DMS 273 (cell line): Measurements from ENCODE around the gene HOXD12.

Experiments
- DNase-seq: peaks from one replicate; lab custom pipeline; 2025; ENCODE audit not compliant: unreplicated experiment; lab: John Stamatoyannopoulos, UW

HOXD12 gene, protein sequence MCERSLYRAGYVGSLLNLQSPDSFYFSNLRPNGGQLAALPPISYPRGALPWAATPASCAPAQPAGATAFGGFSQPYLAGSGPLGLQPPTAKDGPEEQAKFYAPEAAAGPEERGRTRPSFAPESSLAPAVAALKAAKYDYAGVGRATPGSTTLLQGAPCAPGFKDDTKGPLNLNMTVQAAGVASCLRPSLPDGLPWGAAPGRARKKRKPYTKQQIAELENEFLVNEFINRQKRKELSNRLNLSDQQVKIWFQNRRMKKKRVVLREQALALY

DNA sequence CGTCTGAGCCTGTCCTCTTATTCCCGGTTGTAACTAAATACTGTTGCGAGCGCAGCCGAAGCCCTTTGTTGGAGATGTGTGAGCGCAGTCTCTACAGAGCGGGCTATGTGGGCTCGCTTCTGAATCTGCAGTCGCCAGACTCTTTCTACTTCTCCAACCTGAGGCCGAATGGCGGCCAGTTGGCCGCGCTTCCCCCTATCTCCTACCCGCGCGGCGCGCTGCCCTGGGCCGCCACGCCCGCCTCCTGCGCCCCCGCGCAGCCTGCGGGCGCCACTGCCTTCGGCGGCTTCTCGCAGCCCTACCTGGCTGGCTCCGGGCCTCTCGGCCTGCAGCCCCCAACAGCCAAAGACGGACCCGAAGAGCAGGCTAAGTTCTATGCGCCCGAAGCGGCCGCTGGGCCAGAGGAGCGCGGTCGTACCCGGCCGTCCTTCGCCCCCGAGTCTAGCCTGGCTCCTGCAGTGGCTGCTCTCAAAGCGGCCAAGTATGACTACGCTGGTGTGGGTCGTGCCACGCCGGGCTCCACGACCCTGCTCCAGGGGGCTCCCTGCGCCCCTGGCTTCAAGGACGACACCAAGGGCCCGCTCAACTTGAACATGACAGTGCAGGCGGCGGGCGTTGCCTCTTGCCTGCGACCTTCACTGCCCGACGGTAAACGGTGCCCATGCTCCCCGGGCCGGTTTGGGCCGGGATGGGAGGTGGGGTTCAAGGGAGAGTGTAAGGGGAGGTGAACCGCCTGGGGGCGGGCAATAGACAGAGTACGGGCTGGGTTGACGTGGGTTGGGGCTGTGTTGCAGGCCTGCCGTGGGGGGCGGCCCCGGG, at the start of gene HOXD12:
Gene HOXD12, plus strand, starts transcription at position 68 of the 819 bp plus-strand sequence. Its CDS starts 7 bp downstream, at position 75.
- DNase-seq = no peak

DNA sequence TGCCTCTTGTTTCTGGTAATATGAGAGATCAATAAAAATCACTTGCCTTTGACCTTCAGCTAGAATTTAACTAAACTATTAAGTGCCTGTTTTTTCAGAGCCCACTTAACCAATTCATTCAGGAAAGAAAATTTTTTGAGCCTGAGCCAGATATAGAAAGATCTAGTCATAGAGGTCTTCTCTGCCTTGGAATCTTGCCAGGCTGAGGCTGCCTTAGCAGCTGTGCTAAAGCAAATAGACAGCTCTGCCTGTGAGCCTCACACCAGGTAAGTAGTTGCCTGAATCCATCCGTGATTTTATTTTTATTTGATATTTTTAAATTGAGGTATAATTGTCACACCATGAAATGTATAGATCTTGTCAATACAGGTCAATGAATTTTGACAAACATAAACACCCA, 43.2 kb upstream of the HOXD12 start:
- peak; percentile 78 for DNase-seq

DNA sequence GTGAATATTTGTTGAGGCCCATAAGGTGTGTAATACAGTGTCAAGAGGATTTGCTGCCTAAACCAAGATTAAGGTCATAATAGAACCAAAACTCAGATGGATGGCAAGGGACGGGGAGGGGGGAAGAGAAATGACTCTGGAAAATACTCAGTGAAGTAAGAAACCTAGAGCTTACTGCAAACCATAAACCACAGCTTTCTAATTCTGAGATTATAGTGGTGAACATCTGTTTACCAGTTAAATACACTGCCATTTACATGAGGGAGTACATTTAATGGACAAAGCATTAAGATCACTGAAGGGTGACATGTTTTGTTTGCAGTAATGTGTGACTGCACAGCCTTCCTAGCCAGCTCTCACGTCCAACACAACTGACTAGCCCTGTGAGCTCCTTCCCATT, 35.6 kb upstream of the HOXD12 start:
- DNase-seq = peak; percentile 44

DNA sequence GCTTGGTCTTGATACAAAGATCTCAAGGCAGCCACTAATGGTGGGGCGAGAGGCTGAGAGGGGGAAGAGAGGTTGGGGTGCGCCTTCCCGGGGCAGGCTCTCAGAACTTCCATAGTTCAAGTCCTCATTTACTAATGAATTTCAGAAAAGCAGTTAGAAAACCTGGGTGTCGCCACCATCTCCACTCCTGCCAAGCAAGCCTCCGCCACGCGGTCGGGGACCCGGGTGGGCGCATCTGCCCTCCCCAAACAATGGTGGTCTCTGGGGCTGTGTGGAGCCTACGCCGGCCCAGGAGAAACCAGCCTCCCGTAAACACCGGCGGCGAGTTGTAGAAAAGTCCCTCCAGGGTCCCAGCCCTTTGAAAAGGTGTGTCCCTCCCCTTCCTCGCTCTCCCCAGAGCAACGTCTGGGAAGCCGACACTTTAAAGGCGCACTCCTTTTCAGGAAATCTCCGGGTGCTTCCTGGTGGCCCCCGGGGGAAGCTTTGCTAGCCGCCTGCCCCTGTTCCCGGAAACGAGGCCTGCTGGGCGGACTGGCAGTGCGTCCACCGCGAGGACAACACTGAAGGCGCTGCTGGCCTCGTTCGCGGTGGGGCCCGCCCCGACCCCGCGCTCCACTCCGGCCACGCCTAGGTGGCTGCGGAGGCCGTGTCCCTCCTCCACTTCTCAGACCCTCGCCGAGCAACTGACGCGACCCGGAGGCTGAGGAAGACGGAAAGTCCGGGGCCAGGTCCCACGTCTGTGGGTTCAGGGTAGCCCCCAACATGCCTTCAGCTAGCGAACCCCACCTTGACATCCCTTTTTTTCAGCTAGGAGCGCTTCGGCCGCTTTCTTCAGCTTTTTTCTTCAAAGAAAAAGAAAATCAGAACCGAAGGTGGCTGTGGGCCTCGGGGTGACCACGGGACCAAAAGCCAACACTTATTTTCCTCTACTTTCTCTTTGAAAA, 32.7 kb upstream of the HOXD12 start:
- no peak for DNase-seq

DNA sequence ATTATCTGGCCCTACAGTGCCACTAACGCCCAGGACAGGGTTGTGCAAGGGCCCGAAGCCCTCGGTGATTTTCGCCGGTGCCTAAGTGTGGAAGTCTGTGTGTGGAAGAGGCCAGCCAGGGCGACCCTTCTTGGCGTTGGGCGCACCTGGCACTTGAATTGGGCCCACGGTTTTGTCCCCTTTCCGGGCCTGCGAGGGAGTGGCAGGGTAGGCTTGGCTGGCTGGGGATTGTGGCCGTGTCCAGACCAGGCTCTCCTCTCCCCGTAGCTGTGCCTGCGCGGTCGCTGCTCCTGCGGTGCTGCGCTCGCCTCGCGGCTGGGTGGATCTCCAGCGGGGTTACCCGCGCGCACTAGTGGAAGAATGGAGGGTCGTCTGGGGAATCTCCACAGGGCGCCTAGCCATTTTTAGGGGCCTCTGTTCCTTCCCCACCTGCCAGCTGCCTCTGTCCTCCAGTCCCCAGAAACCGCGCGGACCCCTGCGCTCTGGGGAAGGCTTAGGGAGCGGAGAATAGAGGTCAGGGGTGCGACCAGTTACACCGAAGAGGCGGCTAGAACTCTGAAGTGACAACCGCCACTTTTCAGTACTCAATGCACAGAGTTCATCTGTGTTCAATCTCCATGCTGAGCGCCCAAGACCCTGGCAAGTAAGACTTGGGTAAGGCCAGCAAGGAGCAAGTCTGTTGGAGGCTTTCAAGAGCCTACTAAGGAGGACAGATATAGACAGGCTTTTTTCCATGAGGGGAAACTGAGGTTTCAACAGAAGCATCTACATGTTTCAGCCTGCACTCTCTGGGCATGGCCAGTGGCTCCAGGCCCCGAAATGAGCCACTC, 31.8 kb upstream of the HOXD12 start:
- DNase-seq = no peak

DNA sequence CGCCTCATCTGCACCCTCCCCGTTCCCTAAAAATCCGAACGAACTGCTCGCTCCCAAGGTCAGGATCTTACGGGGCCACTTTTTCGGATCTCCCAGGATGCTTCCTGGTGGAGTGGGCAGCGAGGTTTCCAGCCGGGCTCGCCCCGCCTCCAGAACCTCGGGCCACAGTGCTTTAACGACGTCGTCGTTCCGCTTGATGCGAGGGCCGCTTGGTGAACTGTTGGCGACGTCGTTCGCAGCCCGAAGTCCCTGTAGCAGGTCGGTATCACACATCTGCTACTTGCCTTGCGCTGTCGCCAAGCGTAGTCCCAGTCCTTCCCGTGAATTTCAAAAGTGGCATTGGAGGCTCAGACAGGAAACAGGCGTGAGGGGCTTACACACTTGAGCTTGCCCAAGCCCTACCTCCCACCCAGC, 31.2 kb upstream of the HOXD12 start:
- no peak for DNase-seq

DNA sequence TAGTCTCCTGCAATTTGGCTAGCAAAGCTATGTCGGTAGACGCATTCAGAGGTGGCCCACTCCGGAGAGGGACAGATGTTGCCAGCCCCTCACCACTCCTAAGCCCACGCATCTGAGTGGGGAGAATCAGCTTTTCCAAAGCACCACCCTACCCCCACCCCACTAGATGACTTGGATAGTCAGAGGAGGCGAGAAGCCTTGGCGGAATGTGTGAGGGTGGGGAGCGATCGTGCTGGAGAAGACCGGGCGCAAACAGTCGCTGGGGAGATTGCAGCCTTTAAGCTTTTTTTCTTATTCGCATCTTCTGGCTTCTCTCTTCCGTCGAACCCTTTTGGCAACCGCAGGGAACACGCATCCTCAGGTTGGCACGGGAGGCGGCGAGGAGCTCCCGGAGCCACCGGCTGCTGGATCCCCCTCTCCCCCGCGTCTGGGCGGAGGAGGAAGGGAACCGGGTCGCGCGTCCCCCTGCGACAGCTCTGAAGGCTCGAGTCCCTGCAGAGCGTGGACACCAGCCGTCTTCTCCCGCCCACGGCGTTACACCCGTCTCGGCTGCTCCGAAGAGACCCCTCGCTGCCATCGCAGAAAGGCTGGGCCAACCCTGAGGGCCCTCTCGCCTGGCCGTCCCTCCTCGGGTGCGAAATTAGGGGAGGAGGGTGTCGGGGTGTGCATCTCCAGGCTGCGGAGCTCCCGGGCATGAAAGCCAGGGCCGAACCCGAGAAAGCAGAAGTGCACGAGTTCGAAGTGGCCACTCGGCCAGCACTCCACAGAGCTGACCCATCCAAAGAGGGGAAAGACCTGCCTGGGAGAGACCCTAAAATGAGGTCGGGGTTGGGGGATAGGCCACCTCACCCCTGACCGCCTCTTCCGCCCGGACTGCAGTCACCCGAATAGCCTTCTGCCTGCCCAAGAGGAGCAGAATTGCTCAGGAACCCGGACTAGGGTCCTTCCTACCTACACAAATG, 28.0 kb upstream of the HOXD12 start:
- no peak for DNase-seq

DNA sequence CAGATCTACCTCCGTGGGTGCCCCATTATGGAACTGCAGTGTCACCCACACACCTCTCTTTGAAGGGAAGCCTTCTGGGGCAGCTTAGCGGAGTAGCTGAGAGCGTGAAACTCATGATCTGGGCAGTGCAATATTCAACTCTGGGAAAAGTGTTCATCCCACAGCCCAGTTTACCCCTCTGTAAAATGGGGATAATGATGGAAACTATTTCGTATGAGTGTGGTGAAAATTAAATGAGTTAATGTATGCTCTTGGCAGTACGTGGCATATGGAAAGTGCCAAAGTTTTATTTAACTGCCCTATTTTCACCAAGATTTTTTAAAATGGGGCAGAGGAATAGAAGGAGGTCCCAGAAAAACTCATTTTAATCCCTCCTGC, 27.3 kb upstream of the HOXD12 start:
- DNase-seq = no peak

DNA sequence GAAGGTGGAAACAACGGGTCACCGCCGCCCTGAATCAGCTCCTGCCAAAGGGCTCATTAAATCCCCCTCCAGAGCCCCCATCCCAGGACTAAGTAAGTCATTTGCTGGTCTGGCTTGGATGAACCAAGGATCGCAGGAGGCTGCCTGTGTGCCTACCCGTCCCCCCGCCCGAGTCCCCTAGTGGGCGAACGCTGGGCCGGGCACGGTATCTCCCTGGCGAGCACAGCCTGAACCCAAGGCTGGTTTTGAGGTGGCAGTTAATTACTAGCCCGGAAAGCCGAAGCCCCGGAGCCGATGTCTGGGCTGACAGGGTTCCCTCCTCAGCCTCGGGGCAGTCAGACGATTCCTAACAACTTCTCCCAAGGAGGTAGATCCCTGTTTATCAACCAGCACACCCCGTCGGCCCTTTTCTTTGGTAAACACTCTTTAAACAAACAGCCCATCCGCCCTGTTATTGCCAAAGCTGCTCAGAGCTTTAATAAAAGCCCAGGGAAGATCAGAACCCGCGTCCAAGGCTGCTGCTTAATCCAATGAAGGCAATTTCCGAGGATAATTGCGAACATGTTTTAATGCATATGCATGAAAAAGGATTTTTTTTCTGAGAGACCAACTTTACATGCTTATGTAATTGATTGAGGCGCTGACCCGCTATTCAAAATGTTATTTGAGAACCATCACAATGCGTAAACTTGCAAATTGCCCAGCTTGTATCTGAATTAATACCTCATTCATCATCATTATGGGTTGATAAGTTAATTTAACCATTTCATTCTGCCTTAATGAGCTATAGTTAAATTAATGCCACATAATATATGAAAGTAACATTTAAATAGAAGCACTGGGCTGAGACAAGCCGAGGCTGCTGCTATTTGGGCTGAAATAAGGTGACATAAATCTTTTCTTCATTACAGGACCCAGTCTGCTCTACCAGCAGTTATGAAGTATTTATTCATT, 26.4 kb upstream of the HOXD12 start:
- peak; percentile 74 for DNase-seq

DNA sequence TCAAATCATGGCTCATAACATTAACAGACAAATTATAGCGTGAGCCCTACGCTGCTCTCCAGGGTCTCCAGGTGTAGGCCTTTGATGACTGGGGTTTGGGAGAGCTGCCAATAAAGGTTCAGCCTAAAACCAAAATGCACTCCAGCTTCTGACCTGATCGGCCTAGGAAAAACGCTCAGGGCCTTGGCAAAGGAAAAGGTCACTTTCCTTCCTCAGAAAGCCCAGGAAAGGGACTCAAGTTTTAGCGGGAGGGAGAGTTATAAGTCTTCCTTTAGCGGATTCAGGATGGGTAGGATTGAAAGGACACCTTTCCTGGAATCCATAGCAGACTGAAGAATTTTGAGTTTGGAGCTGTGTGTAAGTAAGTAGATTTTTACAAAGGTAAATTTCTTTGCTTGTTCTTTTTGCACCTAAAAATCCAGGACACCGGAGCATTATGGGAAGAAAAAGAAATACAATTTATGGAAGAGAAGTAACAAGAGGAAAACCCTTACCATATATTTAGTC, 24.6 kb upstream of the HOXD12 start:
- no peak for DNase-seq

DNA sequence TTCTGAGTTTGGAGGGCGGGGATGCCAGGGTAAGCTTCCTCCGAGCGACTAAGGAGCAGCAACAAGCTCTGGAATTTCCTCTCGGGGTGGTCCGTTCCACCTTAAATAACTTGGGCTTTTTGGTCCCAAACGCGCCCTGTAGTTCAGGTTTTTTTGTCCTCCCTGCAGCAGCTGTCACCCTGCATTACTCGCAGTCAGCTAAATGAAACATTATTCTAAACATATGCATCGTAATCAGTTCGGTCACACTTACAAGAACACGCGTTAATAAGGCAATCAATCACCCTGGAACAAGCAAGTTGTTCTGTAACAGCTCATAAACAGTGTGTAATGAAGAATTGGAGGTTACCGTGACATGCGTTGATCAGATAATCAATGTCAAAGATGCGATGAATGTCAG, 24.1 kb upstream of the HOXD12 start:
- no peak for DNase-seq

DNA sequence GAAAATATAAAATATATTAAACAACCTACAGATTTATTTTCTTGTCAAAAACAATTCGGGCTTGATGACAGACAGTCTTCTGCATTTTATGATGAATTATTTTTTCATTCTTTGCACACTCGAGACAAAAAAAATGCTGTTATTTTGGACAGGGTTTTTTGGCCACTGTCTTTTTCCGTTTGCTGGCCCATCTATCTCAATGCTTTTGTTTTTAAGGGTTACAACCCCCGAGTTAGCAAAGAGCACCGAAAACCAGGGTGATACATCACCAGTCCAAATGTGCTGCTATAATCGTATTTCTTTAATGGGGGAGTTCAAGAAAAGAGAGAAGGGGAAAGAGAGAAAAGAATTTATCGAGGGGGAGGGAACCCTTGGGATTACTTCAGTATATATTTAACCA, 23.5 kb upstream of the HOXD12 start:
- DNase-seq = no peak

DNA sequence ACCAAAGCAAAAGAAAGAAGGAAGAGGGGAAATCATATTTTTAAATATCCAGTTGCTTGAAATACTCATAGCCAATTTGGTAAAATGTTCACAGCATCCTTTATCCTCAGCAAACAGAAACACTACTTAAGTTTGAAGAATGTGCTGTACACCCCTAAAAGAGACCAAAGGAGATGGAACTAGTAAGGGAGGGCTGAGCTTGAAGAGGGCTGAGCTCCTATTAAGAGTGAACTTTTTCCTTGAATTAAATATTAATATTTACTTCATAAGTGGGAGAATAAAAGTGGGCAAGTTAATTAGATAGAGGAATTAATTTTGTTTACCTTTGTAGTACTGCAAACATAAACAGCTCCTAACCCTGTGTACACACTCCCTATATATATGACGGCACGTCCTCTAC, 22.8 kb upstream of the HOXD12 start:
- DNase-seq = no peak

DNA sequence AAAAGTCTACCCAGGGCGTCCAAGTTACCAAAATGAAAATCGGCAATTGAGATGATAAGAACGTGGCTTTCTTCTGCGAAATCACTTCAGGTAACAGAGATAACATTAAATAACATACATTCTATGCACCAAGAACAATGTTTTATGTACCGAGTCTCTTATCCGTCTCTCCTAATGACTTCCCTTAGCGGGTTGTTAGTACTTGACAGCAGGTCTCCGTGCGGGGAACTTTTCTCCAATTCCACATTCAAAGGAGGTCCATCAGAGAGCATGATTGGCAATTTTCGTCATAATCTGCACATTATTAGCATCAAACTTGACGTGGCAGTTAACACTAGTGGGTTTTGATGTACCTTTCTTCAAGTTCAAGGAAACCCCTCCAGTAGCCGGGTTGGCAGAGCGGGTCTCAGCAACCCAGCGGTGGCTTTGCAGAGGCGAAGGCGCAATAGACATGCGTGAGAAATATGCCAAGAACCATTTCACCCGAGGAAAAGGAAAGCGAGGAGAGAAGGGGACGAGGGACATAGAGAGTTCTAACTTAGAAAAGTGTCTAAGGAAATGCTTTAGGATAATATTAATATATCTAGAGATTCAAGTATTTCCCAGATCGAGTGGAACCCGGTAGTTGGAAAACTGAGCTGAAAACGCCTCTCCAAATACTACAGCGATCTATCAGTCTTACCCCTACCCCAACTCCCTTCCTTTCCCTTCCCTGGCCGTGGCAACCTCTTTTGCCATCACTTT, 20.9 kb upstream of the HOXD12 start:
- DNase-seq = no peak

DNA sequence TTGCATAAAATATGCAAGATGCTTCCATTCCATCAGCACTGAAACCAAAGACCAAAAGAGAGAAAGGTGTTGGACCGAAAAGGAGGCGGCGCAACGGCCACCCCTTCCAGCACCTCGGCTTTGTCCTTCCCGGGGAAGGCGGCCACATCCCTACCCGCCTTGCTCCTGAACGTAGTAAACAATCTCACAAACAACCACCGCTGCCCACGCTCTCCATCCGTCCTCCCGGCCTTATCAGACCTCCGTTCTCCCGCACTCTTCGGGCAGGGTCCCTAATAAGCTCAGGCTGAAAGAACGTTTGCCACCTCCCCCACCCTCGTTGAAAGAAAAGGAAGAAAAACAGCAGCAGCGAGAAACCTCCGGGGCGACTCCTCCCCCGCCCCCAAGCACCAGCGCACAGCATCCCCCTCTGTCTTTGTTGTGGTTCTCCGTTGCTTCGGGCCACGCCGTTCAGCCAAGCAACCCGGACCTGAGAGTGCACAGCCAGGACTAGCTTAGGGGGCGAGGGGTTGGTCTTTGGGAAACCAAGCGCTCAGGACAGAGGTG, 20.2 kb upstream of the HOXD12 start:
- DNase-seq = no peak

DNA sequence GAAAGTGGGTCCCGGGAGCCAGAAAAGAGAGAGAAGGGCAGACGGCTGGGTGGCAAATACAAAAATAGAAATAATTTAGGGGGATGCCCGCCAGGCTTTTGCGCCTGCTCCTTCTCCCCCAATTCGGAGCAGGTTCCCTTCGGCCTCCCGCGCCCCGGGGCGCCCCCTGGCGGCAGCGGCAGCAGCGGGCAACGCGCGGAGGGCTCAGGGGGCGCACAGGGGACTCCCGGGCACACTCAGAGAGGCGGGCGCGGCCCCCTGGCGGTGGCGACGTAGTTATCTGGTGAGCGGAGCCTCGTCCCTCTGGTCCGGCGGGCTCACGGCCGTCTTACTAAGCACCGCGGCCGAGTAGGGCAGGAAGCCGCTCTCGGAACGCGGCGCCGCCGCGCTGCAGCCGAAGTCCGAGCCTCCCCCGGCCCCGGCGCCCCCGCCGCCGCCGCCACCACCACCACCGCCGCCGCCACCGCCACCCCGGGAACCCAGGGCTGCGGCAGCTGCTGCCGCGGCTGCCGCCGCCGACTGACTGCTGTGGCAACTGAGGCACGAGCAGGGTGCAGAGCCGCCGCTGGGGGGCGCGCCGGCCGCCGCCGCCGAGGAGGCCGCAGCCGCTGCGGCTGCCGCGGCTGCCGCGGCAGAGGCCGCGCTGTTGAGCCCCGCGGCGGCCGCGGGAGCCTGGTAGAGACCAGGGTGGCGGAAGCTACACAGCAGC, 19.6 kb upstream of the HOXD12 start:
- no peak for DNase-seq
